CD4-positive, alpha-beta T cell treated with Interleukin-21 for 1 hour (primary cell): ENCODE data around the gene RFC5.
"Not testable (repeated sequence)": the region's sequence is repeated elsewhere in the genome, so short reads cannot be mapped to it uniquely, and the experiment has no call there.

Source experiments
- DNase-seq: peaks from one replicate; pipeline ENCODE4 v3.0.0-alpha.2; 2020

The RFC5 gene

DNA sequence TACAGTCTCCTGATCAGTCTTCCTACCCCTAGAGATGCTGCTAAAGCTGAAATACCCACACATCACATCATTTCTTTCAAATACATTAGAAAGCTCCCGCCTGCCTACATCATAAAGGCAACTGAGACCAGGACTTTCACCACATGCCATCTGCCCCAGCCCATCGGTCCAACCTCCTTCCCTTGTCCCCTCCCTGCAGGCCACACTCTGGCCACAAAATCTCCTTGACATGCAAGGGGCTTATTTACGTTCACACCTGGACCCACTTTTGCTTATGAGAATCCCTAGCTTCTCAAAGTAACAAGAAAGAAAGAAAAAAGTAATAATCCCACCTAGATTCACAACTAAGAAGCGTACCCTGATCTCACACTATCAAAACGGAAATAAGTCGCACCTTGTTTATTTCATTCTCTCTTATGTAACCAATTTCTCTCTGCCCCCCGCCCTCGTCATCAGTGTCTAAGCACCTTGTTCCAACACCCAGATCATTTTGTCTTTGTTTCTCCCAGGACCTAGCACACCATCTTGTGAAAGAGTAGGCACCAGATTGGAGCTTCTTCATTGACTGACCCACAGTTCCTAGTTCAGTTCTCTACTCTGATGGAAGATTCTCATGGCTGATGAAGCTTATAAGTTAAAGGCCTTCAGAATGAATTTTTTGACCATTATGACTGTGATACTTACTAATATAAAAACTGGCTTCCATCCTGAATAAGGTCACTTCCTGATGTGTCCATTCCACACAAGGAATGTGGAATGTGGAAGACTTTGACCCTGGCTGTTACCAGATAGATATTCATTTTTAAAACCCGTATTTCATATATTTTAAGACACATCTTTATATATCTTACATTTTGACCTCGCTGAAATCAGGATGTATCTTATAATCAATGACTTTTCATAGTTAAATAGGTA is 36.8 kb downstream of the RFC5 start:
- peak; percentile 57 for DNase-seq

DNA sequence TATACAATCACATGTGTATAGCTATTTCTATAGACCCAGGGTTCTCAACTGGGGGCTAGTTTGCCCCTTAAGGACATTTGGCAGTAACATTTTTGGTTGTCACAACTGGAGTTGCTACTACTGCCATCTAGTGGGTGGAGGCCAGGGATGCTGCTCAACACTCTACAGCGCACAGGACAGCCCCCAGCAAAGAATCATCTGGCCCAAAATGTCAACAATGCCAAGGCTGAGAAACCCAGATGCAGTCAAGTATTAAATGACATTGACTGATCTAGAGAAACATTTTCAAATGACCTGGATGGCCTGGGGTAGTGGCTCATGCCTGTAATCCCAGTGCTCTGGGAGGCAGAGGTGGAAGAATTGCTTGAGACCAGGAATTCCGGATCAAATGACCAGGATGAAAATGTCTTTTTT is 38.6 kb downstream of the RFC5 start:
- peak; percentile 83 for DNase-seq

DNA sequence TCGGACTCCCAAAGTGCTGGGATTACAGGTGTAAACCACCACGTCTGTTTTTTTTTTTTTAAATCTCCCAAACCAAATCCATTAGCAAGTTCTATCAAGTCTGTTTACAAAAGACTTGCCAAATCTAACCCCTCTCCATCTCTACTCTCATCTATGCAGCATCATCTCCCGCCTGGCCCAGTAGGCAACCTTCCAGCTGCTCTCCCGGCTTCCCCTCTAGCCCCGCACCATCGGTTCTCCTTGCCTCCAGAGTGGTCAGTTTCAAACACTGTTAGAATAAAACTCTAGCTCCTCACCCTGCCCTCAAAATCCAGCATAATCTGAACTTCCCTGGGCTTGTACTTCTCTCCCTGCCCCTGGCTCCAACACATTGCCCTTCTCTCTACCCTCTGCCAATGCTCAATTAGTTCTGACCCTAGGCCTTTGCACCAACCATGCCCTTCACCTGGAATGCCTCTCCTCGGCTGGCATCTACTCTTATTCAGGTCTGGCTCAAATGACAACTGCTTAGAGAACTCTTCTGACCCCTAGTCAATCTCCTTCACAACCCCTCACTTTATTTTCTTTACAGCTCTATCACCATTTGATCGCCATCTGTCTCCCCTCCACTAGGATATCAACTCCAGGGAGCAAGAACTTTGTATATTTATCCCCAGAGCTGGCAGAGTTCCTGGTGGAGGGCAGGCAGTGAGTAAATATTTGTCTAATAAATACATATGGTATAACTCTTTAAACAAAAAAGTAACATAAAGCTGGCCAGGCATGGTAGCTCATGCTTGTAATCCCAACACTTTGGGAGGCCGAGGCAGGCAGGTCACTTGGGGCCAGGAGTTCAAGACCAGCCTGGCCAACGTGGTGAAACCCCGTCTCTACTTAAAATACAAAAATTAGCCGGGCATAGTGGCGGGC is 39.6 kb downstream of the RFC5 start:
- no peak for DNase-seq

DNA sequence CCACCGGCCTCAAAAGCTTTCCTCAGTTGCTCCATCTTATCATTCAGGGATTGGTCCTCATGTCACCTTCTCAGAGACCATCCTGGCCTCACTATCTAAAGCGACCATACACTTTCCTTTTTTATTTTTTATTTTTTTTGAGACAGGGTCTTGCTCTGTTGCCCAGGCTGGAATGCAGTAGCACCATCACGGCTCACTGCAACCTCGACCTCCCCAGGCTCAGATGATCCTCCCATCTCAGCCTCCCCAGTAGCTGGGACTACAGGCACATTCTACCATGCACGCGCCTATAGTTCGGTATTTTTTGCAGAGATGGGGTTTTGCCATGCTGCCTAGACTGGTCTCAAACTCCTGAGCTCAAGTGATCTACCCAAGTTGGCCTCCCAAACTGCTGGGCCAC is 41.7 kb downstream of the RFC5 start:
- no peak for DNase-seq

DNA sequence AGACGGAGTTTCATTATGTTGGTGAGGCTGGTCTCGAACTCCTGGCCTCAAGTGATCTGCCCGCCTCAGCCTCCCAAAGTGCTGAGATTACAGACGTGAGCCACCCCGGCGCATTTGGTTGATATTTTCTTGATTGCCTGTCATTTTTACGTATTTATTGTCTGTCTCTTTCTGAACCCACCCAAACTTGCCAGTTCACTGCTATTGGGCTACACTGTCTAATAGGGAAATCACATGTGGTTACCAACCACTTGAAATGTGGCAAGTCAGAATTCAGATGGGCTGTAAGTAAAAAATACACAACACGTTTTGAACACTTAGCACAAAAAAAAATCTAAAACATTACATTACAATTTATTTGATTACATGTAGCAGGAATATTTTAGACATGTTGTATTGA is 42.4 kb downstream of the RFC5 start:
- DNase-seq, result peak; percentile 40

DNA sequence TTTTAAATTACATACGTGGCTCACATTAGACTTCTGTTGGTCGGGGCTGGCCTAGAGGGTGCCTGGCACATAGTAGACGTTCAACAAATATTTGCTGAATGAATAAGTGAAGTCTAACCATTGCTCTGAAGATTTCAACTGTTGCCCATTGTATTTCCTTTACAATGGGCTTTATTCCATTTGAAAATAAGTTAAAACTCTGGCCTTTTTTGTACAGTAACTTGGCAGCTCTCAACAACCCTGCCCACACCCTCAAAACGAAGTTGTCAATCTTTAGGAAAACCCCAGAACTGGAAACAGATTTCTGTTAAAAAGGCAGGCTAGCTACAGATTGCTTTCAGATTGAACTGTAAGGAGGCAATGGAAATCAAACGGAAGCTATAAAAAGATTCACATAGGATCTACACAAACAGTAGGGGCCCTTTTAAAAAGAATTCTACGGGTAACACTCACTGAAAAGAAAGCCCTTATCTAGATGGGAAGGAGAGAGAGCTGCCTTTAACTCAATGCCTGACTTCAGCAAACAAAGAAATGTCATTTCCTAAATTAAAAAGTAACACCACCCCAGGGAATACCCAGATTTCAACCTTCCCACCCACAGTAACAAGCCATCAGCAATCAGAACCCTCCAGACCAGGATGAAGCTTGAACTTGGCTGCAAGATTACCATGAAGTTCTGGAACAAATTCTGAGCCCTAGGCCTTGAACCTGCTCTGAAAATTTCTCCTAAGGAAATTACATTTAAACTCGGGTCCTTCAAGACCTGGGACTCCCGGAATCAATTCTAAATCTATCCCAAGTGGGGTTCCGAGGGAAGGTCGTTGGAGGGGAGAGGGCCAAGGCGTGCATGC is 43.1 kb downstream of the RFC5 start:
- DNase-seq, result peak; percentile 36

DNA sequence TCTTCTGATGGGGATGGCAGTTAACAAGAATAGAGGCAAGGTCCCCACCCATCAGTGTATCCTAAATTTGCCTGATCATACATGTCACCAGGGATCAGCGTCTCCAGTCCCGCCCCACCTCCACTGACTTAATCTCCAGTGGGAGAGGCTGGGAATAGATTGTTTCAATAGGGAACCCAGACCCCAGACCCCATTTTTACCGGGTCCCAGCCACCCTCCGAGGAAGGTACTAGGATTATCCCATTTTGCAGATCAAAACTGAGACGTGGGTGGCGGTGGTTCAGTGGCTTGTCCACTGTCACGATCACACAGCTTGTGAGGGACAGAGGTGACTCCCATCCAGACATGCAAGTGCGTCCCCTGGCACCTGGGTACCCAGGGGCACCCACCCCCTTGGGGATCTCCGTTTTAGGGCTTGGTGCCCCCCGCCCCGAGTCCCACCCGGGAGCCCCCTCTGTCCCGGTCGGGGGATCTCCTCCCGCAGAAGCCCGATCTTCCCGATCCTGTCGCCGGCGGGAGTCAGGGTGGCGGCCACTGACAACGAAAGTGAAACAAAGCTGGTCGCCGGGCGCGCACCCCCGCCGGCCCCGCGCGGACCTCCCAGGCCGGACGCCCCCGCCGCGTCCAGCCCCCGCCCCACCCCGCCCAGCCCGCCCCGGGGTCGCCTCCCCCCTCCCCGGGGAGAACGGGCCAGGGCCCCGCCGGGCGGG is 44.0 kb downstream of the RFC5 start:
- peak; percentile 36 for DNase-seq

DNA sequence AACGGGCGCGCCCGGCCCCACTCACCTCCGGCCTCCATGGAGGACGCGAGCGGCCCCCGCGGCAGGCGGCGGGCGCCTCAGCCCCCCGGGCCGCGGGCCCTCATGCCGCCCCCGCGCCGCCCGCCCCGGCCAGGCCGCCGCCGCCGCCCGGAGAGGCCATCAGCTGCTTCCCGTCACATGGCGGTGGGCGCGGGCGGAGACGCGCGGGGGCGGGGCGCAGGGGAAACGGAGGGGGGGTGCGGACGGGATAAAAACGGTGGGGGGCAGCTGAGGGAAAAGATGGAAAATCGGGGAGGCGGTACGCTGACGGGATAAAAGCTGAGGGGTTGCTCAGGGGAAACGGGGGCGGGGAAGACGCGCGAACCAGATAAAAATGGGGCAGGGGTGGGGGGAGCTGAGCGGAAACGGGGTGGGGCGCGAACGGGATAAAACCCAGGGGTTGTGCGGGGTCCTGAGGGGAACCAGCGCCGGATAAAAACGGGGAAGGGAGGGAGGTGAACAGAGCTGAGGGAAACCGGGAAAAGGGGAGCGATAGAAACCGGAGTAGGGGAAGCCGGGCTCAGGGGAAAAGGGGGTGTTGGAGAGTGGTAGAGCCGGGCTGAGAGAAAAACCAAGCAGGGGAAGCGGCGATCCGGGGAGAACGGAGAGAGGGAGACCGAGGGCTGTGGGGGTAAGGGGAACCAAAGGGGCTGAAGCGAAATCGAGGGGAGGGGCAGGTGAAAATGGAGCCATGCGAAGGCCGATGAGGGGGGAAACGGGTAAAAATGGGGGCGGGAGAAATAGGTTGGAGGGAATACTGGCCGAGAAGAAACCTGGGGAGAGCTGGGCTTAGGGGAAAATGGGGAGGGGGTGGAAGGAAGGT is 44.7 kb downstream of the RFC5 start, which contains the start of gene WSB2:
WSB2 (minus strand) TSS at position 169 of the 862 bp plus-strand sequence; CDS start at position 38, 131 bp downstream.
- DNase-seq, result peak; percentile 60

DNA sequence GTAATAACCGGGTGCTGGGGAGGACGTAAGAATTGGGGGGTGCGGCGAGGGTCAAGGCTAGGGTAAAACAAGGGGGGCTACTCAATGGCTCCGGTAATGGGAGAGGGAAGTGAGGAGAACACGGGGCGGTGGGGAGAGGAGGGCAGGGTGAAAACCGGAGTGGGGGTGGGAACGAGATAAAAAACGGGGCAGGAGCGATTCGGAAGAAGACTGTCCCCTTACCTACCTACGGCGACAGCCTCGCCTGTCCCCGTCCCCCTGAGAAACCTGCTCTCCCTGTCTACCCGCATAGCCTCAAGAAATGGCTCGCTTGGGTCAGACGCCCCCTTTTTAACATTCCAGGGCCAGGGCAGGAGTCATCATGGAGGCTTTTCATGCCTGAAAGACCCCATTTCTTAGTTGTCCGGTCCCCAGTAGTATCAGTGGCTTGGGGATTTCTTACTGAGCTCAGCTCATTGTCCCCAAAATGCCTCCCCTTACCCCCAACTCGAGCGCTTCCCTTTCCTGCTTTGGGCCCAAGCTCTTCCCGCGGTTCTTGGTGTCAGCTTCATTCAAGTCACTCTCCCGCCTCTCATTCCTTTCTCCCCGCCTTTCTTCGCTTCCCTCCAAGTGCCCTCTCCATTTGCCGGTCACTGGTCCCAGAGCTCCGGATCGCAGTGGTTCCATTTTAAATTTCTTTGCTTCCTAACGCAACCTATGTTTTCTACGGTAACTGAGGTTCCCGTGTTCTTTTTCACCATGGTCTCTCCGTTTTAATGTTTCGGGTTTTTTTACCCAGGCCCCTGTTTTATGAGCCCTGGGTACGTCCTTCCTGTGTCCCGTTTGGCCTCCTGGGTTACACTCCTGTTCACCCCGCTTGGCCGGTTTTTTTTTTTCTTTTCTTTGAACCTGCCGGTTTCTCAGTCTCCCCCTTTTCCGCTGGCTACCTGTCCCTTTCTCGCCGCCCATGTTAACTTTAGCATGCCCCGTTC is 45.7 kb downstream of the RFC5 start:
- DNase-seq, result peak; percentile 12

DNA sequence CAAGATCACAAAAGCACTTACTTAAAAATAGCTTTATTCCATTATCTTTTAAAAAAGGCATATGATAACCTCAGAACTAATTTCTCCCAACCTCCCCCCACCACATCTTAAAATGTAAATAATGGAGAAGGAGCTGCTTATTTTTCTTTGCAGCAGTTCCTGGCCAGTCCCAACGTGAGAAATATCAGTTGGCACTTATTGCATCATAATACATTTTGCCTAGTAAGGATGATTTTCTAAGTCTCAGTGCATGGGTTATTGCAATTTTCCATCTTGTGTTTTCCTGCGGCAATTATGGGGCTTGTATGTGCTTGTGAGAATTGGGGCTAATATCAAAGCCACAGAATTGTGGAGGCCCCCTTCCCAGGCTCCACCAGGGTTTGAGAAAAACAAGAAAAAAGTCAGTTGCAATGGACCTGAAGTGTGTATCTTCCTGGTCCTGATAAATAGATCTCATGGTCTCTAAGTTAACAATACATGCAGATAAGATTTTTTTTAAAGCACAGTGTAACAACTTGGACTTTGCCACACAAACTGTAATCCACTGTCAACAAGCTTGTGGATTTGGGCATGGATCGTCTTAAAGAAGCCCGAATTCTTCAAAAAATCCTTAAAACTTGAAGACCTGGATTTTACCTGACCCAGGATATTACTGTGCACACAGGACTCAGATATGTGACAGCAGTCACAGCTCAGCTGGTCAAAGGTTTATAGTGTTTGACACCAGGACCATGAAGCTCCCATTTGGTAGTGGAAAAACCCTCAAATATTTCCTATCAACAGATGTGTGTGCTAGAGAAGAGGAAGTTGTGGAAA is 47.3 kb downstream of the RFC5 start:
- no peak for DNase-seq

DNA sequence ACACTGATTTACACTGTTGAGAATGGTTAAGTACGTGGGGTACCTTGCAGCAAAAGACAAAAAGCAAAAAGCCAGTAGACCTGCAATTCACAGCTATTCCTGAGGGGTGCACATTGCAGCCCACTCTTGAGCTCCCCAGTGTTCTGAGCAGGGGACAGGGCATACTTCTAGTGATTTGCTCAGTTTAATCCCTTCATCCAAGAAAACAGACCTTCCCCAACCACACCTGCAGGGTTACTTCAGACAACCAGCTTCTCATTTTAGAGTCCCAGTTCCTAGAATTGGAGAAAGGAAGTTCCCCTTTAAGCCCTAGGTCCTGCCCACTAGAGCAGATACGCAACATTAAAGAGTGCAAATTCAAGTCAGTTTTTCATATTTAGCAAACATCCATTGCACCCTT is 48.1 kb downstream of the RFC5 start:
- peak; percentile 23 for DNase-seq

DNA sequence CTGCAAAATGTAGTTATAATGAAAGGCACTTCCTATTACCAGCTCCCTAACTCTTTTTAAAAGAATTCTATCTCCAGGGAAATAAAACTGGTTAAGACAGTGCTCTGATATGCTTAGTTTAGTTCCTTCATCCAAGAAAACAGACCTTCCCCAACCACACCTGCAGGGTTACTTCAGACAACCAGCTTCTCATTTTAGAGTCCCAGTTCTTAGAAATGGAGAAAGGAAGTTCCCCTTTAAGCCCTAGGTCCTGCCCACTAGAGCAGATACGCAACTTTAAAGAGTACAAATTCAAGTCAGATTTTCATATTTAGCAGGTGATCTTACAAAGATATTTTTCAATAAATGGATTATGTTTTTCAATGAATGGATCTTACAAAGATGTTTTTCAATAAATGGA is 48.9 kb downstream of the RFC5 start:
- DNase-seq, result no peak

DNA sequence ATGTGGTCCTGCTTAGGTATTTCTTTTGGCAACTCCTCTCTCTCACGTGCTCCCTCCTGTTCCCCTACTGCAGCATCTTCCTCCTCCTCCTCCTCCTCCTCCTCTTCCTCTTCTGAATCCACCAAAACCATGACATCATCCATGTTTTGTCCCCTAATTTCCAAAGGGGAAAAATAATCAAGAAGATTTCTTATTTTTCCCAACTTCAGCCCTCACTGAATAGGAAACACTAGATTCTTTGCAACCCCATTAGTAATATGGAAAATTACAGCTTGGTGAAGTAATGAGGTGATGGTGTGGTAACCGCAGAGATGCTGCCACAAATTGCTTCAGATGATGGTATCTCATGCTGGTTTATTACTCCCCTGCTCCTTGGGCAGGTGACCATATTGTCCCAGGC is 51.9 kb downstream of the RFC5 start:
- no peak for DNase-seq

DNA sequence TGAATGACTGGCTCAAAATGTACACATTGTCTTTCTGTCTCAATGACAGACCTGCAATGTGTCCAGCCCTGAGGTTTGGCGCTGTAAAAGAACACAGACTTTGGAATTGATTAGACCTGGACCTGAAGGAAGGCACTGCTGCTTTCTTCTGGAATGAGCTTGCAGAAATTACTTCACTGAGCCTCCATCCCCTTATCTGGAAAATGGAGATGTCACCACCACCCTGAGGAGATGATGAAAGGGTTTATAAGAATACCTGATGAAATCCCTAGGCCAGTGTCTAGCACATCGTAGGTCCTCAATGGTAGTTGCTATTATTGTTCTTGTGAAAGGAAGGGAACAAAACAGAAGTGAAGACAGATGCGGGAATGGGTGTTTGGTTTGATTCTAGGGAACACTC is 54.1 kb downstream of the RFC5 start:
- no peak for DNase-seq

DNA sequence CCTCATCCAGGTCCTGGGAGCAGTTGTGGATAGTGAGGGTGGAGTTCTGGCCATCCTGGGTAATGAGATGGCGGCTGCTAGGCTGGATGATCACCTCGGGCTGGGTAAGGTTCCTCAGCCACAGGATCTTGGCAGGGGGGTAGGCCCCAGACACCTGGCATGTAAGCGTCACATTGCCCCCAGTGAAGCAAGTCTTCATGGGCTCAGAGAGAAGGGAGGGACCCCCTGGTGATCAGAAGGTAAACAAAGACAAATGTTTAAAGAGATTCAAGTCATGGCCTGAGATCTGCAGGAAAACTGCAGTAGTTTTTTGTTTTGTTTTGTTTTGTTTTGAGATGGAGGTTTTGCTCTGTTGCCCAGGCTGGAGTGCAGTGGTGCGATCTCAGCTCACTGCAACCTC is 57.3 kb downstream of the RFC5 start:
- no peak for DNase-seq

DNA sequence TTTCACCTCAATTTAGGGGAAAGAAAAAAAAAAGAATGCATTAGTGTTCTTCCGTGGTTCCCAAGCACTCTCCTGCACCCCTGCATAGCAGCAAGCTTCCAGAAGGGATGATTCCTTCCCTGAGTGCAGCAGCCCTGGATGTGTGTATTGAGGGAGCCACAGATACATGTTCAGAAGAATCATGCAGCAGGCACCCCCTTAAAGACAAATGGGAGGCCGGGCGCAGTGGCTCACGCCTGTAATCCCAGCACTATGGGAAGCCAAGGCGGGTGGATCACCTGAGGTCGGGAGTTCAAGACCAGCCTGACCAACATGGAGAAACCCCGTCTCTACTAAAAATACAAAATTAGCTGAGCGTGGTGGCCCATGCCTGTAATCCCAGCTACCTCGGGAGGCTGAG is 65.0 kb downstream of the RFC5 start:
- not testable (repeated sequence) for DNase-seq
